Neural cell (in vitro differentiated cells): ENCODE results near the gene LRBA.

Source experiments
- EZH2 ChIP-seq: fragments of 200-600, 300-800 bp; shearing (Covaris generic), sonication (generic); IDR thresholded peaks from 2 replicates; pipeline ENCODE4 v1.6.1; 2014; ENCODE audit warnings: antibody characterized with exemption, low read length, borderline replicate concordance, mild to moderate bottlenecking; ENCODE audit not compliant: insufficient read depth, poor library complexity, severe bottlenecking
- RAD21 ChIP-seq: fragments of 450-650 bp; conservative IDR thresholded peaks from 2 replicates; pipeline ENCODE4 v1.6.1; 2014; ENCODE audit warnings: antibody characterized with exemption, mild to moderate bottlenecking, moderate library complexity

DNA sequence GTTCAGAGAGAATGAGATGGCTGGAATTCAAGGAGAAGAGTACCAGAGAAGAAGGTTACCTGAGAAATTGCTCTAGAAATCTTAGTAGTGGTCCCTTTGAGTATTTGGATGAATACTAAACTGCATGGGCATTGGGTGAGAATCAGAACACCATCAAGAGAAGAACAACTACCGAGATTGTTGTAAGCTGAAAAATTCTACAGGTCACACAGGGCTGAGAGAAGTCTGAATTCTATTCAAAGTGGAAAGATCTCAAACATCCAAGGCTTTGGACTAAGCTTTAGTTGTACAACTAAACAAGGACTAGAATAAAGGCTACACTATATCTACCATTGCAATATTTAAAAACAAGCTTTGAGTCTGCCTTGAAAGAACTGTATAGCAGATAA, 40.8 kb downstream of the LRBA start:
- TF ChIP-seq RAD21 (no peak), EZH2 (no peak)
